Cerebellar nuclear complex (tissue), 1 donor: Measurements from ENCODE around the gene EFNA5.

Source experiments
- DNase-seq, 2 experiments: peaks; one replicate each; lab custom pipeline; 2025; lab: John Stamatoyannopoulos, UW

The EFNA5 gene

DNA sequence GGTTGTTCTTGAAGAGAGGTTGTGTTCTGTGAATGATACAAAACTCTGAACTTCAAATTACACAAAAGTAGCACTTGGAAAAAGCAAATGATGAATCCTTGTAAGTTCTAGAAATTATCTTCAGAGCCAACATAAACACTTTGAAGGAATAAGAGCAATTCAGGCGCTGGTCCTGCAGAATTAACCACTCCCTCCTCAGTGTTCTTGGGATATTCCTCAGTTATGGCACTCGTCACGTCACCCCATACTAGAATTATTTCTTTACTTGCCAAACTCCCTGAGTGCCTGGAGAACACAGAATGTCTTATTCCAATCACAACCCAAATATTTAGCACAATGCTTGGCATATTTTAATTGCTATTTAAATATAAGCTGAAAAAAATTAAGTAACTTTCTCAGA is 126.3 kb downstream of the EFNA5 start:
- no peak for DNase-seq

DNA sequence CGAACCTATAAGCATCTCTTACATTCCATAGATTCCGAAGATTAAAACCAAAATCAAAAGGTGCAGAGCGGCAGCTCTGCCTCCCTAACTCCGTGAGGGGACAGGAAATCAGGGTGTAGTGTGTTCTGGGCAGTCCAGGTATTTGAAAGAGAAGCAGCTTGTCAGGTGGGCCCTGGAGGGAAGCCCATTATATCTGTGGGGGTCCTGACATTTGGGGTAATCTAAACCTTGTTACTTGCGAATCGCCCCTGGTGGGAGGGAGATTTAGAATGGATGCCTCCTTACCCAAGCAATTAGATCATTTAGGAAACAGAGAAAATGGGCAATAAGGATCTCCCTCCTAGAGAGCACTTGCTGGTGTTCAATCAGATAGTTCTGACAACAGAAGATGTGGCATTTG is 126.9 kb downstream of the EFNA5 start:
- DNase-seq = no peak

DNA sequence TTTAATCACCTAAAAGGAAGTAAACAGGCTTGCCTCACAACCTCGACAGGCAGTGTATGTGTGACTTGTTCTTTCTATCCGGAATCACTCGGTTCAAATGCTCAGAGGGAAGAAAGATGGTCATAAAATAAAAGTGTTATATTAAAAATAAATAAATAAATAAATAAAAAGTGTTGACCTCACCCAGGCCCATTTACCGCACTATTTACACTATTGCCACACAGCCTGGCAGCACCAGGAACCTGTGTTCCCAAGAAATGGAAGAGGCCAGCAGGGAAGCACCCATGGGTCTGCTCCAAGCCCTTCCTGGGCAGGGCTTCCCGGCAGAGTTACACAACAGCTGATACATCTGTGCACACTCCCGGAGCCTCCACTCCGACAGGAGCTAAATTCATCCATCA is 127.9 kb downstream of the EFNA5 start:
- no peak for DNase-seq

- DNase-seq = no peak
Observed at GRCh38 chr5:107542428-107542827, 128.3 kb downstream of the EFNA5 start.

DNA sequence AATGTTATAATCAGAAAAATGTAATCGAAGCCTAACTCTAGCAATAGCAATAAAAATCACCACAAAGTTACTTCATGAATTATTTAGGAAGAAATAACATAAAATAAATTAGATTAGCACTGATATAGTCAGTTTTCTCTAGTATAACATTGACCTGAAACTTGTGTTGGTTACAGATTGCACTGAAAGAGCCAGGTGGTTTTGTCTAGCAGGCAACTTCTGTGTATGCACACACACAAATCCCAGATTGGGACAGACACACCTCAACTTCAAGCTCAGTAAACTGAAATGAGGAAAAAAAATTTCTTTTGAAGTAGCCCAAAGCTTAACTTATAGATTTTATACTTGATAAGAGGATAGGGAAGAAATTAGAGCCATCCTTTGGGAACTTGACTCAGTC is 129.3 kb downstream of the EFNA5 start:
- no peak for DNase-seq

- no peak for DNase-seq
Observed at GRCh38 chr5:107539726-107540330, 130.9 kb downstream of the EFNA5 start.

GRCh38 chr5:107538805-107539445 is 131.8 kb downstream of the EFNA5 start:
- no peak for DNase-seq

- no peak for DNase-seq
Observed at GRCh38 chr5:107538331-107538730, 132.4 kb downstream of the EFNA5 start.

- no peak for DNase-seq
Observed at GRCh38 chr5:107535849-107536248, 134.9 kb downstream of the EFNA5 start.

DNA sequence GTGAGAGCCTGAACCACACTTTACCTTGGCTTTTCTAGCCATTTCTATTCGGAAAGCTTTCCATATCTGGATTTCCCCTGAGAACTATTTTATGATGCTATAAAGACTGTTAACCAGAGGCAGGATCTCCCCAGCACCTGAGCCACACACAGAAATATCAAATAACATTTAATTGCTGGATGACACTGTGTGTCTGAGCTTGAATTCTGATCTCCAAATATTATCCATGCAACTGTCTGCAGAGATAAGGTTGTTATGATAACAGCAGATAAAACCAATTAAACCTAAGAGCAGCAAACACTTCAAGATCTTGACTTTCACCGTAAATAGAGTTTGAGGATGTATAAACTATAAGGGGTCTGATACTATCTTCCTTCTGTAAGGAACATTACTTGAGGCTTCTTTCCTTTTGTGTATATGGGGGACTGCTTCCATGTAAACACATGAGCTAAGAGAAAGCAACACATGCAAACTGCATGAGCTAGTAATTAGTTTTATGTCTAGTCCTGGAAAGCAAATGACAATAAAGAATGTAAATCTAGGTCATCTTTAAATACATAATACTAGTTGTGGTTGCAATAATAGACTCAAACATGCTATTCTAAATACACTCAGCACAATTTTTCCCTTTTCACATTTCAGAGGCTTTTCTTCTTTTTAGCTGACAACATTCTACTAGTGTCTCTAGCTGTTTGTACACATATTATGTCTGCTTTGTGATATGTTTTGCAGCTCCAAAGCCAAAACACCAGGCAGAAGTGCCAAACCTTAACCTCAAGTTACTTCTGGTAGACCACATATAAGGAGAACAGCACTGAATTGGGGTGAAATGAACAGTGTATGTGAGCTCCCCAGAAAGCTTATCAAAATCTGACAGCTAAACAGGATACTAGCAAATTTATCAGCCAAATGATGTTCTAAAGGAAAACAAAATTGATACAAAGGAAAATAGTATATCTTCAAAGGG is 136.5 kb downstream of the EFNA5 start:
- no peak for DNase-seq

DNA sequence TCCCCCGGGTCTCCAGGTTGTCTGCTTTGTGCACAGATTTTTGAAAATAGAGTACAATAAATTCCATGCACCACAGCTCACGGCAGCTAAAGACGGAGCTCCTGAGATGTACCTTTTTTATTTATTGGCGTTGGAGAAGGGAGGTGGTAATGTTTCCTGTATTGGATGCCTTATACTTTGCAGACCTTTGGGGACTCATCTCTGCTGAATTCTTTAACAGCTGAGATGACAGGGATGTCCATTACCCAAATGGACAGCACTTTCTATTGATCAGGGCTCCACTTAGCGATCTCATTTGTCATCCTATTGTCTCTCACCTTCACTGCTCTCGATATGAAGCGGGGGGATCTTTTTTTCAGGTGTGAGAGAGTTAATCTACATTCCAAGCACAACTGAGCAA is 137.8 kb downstream of the EFNA5 start:
- no peak for DNase-seq

- DNase-seq = no peak
Observed at GRCh38 chr5:107532169-107532878, 138.4 kb downstream of the EFNA5 start.

DNA sequence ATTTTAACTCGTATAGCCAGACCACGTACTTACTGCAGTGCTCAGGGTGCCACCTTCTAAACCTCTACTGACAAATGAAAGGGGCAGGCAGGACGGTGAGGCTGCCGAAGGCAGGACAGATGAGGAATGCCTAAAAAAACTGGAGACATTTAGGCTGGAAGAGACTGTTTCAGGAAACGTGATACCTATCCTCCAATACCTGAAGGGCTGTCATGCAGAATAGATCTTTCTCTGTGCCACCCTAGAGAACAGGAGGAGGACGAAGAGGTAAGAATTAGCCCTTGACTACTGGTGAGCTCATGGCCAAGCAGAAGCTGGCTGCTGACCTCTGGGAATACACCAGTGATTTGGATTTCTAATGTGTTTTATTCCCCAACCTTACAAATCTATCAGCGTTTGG is 139.4 kb downstream of the EFNA5 start:
- DNase-seq = no peak

GRCh38 chr5:107529618-107530017 is 141.1 kb downstream of the EFNA5 start:
- DNase-seq = no peak

- no peak for DNase-seq
Observed at GRCh38 chr5:107526270-107526937, 144.3 kb downstream of the EFNA5 start.

GRCh38 chr5:107524111-107524510 is 146.6 kb downstream of the EFNA5 start:
- DNase-seq = no peak

DNA sequence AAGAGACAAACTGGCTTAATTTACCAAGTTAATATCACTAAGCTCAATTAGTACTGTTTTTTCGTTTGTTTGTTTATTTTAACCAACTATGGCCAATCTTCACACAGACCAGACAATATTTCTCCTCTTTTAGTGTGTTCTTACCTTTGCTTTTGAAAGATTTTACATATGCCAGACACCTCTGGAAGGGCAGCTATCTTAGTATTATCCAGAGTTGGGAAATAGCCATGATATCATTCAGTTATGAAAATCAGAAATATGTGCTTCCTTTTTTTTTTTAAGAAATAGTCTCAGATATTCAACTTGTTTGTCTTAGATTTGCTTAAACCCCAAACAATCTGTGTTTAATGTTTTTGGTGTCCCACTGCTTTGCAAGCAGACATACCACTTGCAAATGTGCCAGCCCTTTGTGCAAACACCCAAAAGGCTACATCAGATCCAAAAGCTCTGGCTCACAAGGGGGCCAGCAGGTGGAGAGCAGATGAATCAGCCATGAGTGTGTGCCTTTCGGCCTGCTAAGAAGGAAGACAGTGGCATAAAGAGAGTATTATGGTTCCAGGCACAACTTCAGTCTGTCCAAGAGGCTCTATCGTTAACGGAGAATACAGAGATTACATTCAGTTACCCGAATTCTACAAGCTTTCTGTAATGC is 147.6 kb downstream of the EFNA5 start:
- DNase-seq = no peak

DNA sequence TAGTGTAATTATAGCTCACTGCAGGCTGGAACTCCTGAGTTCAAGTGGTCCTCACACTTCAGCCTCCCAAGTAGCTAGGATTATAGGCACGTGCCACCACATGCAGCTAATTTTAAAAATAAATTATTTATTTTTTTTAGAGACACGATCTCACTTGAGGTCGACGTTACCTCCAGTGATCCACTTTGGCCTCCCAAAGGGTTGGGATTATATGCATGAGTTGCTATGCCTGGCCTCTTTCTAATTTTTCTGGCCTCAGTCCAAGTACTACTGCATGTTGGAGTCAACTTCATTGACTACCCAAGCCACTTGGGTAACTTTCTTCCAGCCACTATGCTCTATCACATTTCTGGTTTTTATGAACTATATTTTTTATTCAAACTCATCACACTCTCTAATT is 148.3 kb downstream of the EFNA5 start:
- no peak for DNase-seq

GRCh38 chr5:107519900-107520354 is 150.8 kb downstream of the EFNA5 start:
- no peak for DNase-seq

DNA sequence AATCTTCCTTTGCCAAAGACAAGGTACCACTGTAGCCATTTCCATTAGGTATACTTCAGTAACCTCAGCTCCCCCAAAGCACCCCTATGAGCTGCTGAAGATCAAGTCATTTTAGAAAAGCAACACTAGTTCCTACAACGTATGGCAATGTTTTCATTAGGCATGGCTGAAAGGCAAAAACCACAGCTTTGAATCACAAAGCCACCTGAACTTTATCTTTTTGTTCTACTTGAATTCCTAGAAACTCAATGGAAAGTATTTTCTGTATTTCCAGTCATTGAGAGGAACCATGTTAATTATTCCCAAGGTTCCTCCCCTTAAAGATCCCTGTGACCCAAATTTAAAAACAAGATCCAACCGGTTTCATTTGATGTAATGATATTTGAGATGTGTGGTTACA is 152.1 kb downstream of the EFNA5 start:
- DNase-seq = no peak

DNA sequence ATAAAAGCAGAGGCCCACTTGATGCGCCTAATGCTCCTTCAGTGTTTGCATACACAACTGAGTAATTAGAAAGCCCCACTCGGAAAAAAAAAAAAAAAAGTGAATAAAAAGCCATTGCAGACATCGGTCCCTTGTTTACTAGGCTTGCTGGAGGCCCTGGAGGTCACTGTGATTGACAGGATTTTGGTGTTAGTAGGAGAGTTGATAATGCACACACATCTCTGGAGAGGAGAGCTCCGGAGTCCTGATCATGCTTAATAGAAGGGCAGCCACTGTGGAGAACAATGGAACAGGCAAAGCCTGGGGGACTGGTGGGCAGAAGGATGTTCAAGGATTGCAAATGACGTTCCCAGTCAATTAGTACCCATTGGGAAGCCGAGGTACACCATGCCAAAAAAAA is 152.5 kb downstream of the EFNA5 start:
- DNase-seq = no peak
